Esophagus muscularis mucosa (tissue), 3 donors: ENCODE measurements around the gene SLC25A26.
A peak's percentile ranks its signal among the peaks of the same experiment; 100 is the strongest.

ENCODE experiments used
- CTCF ChIP-seq, 3 experiments: fragments of 200-600 bp in 2 of 3; fragments of 450-650 bp in 1 of 3; sonication (generic) in 2 of 3; IDR thresholded peaks; one replicate each; pipeline ENCODE4 v1.5.1; 2017 to 2019; ENCODE audit warnings: antibody characterized with exemption in 3 of 3, mild to moderate bottlenecking in 2 of 3, moderate library complexity in 1 of 3
- POLR2A ChIP-seq: fragments of 450-650 bp; IDR thresholded peaks from one replicate; pipeline ENCODE4 v1.6.1; 2017; ENCODE audit warnings: antibody characterized with exemption, moderate library complexity, mild to moderate bottlenecking, low read depth
- POLR2AphosphoS5 ChIP-seq, 2 donors: sonication (generic); formaldehyde crosslinking; IDR thresholded peaks; one replicate each; pipeline ENCODE4 v1.6.1; 2017; ENCODE audit warnings: antibody characterized with exemption in 2 of 2

- no peak for TF ChIP-seq CTCF (IDR thresholded peaks at IDR 0.05)
- no peak for TF ChIP-seq POLR2A
- TF ChIP-seq POLR2AphosphoS5 (IDR thresholded peaks at IDR 0.05) = peak in 1 of 2 donors; percentile 47
These were observed 203.0 kb downstream of the SLC25A26 start for GRCh38 chr3:66423791-66424190.
